NCI-H460 (cell line): ENCODE results near the gene ADH5. TPM values are rescaled to one million over a fixed set of nuclear protein-coding genes. Genes with fewer than 3 reads are reported as not detected.
"Not testable (repeated sequence)": the region's sequence is repeated elsewhere in the genome, so short reads cannot be mapped to it uniquely, and the experiment has no call there.

Source experiments
- DNase-seq: peaks from one replicate; pipeline ENCODE4 v3.0.0-alpha.2; 2016; ENCODE audit warnings: low read depth; ENCODE audit errors: extremely low read depth
- polyA plus RNA-seq: library from polyadenylated mRNA; depleted of rRNA; stranded (reverse); fragments of >200 nt; gene quantifications from 2 replicates; pipeline ENCODE4 v1.2.3, GENCODE V29; 2014; cell fraction: nucleus; rRNA removed
- total RNA-seq: library from RNA; depleted of rRNA; stranded (reverse); fragments of >200 nt; shearing (Covaris generic); gene quantifications from 2 replicates; pipeline ENCODE4 v1.2.3, GENCODE V29; 2014; rRNA removed

The ADH5 gene
- total RNA-seq: 92.4 and 92.9 TPM in 2 replicates
- 80.1 and 107 TPM in 2 replicates for polyA plus RNA-seq

DNA sequence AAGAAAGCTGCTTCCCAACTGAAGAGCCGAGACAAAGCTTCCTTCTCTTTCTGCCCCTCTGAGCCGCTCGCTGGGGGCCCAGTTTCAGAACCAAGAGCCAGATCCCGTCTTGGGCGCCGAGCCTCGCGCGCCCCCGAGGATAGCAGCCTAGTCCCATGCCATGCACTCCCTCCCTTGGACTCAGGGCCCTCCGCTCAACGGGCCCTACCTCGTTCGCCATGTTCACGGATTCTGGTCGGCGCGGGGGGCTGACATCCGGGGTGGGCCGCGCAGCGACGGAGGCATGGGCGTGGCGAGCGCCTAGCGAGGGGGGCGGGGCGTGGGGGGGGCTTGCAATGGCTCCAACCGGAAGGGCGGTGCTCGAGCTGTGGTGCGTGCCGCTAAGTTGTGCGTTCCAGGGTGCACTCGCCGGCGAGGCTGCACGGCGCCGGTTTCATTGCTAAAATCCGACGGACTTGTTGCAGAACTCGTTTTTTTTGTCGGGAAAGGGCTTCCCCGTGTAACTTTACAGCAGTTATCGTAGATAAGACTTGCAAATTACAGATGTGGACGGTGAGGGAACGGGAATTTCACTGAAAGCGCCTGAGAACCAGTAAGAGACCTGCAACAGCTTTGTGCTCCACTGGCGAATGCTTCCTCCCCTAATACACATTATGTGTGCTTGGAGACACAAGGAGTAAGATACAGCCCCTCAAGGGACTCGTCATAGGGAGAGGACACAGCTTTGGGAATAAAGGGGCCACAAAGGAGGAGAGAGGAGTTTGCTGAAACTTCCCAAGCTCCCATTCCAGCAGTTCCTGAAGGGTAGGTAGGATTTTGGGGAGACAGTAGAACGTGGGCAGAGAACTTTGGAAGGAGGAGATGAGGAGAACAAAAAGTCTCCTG is at the start of gene ADH5:
TSS of gene ADH5 (minus strand) at position 308 of the 885 bp plus-strand sequence. CDS start at position 220, 88 bp downstream.
- peak; percentile 67 for DNase-seq

DNA sequence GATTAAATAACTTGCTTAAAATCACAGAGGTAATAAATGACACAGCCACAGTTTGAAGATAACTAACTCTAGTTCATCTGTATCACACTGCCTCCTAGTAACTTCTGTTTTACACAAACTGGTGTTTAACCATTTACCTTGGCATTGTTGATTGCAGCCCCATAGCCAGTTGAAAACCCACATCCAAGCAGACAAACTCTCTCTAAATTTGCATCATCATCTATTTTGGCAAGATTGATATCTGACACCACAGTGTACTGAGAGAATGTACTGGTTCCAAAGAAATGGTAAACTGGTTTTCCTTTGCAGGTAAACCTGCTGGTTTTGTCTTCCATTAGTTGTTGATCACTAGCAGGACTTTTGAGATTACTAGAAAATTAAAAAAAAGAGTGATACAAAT is 47.7 kb upstream of the ADH5 start:
- no peak for DNase-seq

DNA sequence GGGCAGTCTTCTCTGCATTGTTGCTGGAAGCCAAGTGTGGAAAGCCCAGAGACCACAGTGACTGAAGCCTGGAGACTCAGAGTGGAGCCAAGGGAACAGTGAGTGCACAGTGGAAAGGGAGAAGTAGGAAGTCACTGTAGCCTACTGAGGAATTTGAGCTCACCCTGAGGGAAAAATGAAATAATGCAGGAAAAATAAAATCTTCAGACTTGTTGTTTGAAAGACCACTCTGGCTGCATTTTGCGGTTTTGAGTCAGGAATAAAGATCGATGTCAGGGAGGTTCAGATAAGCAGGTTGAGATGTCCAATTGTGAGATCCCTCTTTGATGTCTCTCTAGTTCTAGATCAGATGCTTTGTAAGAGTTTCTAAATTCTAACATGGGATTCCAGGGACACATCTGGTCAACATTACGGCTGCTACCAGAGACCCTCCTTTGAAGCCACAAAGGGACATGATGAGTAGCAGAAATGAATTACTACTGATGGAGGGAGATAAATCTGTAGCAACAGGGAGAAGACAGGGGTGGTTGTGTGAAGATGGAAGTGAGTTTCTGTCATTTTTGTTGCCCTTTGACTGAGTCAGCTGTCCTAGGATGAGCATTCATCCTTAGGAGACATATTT is 47.1 kb upstream of the ADH5 start:
- no peak for DNase-seq

DNA sequence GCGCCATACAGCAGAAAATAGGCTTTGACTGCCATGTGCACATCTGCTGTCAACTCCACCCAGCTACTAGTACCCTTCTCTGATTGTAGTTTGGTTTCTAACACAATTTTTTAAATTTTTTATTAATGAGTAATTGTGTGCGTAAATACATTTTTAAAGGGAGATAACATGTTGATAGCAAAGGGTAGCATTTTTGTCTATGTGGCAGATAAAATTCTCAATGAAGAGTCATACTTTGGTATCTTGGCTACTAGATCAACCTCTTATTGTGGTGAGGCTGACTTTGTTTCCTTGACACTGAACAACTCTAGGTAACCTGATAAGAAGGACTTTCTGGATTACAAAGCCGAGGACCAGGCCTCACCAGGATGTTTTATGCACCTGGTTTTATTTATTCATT is 46.0 kb upstream of the ADH5 start:
- DNase-seq: no peak

DNA sequence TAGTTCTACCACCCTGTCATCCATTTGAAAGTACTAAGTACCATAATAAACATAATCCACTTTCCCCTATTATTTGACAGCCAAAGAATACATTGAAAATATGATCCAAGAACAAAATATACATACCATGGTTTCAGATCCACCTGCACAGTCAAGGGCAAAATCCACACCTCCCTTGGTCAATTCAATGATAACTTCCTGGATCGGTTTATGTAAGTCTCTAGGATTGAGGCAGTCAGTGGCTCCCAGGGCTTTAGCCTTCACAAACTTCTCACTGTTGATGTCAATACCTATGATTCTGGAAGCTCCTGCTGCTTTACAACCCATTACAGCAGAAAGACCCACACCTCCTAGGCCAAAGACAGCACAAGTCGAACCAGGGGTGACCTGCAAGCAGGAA is 42.8 kb upstream of the ADH5 start:
- DNase-seq: no peak

DNA sequence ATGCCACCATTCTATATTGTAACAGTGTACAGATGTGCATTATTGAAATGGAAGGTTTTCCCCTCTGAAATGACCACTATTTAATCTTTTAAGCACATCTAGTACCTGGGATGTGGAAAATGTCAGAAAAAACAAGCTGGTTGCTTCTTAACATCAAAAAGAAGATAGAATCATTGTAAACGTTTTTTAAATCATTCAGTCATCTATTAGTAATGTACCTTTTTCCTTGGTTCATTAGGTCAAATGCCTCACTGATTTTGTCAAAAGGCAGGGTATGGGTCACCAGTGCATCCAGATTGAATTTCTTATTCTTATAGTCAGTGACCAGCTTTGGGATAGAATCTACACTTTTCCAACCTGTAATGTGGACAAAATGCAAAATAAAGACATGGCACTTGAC is 37.8 kb upstream of the ADH5 start:
- no peak for DNase-seq

DNA sequence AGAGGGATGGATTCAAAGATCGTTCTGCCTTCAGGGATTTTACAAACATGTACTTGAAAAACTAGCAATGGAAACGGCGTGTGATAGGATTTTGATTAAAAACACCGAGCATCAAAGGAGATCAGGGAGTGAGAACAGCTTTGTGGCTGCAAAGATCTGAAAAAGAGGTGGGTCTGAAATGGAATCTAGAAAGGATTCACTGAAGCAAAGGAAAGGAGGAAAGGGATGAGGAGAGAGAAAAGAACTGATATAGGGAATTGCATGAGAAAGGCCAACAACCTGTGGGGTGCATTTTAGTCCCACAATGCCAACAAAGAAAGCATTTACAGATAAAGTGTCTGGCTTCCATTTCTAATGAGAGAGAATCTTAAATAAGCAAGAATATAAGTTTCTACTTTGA is 32.4 kb upstream of the ADH5 start:
- DNase-seq: no peak

DNA sequence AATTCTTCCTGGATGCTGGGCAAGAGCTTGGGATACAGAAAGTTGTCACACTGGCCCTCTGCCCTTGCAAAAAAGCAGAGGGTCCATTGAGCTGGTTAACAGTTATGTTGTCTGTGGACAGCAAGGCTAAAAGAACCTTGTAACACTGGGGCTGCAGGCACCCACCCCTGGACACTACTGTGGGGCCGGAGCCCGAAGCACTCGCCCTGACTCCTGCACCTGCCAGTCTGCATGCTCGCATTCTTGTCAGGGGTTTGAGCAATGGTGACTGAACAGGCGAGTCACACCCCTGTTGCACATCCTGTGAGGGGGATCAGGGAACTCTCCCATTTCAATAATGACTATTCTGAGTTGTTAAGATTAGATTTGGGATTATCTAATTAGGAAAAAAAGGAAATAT is 31.9 kb upstream of the ADH5 start:
- DNase-seq: no peak

DNA sequence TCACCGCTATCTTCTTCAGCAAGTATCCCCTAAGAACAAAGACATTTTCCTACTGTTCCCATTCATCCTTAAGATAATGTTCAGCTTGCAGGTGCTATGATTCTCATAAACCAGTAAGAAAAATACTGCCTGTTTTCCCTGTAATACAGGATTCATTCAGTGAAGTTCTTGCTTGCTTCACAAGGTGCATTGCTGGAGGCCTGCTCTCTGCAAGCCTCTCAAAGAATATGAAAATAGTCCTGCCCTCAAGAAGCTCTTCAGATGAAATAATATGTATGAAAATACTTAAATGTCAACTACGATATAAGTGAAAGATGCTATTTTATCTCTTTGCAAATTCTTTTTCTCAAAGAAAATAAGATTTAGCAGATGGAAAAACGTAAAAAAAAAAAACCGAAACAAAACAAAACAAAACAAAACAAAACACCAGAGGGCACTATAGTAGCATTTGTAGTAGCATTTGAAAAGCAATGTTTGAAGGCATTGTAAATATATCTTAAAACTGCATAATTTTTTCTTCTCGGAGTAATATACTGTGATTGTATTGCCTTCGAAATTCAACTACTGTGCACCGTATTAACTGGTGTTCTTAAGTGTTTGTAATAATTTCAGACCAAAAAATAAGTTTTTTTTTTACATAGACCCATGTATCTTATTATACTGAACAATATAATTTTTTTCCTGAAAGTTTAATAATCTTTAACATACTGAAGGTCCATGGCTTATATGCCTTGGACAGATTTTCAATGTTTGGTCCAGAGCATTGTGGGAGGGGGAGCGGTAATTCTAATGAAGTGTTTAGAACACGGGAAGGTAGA is 29.5 kb upstream of the ADH5 start:
- no peak for DNase-seq

DNA sequence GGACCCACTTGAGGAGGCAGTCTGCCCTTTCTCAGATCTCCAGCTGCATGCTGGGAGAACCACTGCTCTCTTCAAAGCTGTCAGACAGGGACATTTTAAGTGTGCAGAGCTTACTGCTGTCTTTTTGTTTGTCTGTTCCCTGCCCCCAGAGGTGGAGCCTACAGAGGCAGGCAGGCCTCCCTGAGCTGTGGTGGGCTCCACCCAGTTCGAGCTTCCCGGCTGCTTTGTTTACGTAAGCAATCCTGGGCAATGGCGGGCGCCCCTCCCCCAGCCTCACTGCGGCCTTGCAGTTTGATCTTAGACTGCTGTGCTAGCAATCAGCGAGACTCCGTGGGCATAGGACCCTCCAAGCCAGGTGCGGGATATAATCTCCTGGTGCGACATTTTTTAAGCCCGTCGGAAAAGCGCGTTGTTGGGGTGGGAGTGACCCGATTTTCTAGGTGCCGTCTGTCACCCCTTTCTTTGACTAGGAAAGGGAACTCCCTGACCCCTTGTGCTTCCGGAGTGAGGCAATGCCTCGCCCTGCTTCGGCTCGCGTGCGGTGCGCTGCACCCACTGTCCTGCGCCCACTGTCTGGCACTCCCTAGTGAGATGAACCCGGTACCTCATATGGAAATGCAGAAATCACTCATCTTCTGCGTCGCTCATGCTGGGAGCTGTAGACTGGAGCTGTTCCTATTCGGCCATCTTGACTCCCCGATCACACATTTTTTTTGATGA is 28.7 kb upstream of the ADH5 start:
- not testable (repeated sequence) for DNase-seq

DNA sequence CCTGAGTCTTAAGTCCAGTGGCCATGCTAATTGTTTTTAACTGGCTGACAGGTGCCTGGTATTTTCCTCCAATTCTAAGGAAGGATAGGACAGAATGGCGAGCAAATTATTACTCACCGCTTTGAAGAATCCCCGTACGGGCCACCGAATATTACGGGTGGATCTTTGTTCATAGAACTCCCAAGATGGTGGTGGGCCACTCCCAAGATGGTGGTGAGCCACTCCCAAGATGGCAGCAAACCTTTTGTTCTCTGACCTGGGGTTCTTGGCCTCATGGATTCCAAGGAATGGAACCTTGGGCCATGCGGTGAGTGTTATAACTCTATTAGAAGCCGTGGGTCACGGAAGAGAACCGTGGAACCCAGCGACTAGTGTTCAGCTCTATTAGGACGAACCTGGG is 20.7 kb upstream of the ADH5 start:
- DNase-seq: not testable (repeated sequence)

DNA sequence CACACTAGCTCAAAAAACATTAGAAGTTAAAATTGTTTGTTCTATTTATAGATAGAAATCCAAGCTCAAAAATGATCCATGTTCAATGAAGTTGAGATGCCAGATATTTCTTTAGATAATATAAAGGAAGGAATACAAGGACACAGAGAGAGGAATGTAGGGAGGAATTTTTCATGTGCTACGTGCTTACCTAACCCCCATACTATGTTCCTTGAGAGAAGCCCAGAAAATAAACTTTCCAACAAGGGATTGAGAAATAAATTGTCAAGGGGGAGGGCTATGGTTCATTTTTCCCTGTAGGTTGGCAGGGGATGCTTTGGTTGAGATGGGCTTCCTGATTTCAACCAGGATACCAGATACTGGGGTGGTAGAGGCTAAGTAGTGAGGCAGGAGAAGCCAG is 15.6 kb upstream of the ADH5 start:
- DNase-seq: no peak

DNA sequence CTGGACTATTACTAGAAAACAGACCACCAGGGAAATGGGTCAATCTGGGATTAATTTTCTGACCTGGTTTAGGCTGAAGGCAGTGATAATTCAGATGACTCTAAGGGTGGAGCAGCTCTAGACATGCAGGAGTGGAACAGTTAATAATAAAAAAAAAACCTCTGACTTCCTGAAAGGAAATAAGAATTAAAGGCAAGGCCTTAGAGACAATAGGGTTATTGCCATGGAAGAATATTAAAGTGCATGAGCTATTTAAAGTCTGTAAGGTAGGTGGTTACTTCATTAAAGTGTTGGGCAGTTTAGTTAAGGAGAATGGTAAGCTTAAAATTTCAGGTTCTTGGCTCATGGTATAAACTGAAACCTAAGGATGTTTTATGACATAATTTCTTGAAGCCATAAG is 14.6 kb upstream of the ADH5 start:
- no peak for DNase-seq

DNA sequence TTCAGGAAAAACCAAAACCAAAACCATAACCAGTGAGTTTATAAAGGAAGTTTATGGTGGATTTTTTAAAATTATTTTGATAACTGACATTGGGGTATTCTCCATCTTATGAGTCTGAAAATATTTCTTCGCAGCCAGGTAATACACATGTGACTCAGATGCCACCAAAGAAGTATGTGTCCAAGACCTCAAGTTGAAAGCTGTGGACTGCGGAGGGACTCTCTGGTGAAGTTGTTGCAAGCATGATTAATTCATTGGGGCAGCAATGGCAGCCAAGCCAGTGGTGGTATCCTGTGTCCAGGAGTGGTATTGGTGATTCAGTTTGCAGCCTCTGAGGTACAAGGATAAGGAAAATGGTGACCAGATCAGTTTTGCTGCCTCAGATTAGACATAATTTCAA is 14.0 kb upstream of the ADH5 start:
- DNase-seq: no peak

DNA sequence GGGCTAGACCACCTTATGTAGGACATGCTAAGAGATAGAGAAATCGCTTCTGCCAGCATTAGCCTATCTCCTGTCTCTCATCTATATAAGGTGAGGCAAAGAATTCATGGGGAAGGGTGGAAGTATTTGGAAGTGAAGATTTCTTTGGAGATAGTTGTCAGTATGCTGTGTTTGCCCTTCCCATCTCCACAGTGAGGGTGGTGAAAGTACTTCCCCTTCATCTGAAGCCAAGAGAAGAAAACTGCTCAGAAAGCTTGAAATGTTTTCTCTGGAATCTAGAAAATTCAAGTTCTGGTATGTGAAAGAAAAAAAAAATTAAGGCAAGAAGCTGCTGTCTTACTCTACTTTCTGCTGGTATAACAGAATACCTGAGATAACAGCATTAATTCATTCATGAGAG is 12.3 kb upstream of the ADH5 start:
- DNase-seq: no peak

DNA sequence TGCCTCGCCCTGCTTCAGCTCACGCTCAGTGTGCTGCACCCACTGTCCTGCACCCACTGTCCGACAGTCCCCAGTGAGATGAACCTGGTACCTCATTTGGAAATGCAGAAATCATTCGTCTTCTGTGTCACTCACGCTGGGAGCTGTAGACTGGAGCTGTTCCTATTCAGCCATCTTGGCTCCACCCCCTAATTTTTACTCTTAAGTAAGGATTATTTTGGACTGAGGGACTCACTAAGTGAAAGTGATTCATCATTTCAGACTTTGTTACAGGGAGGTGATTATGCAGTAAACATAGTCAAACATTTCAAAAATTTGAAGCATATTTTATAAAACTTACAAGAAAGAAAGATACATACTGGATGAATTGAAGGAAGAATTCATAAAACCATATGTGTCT is 11.2 kb upstream of the ADH5 start:
- DNase-seq: not testable (repeated sequence)

DNA sequence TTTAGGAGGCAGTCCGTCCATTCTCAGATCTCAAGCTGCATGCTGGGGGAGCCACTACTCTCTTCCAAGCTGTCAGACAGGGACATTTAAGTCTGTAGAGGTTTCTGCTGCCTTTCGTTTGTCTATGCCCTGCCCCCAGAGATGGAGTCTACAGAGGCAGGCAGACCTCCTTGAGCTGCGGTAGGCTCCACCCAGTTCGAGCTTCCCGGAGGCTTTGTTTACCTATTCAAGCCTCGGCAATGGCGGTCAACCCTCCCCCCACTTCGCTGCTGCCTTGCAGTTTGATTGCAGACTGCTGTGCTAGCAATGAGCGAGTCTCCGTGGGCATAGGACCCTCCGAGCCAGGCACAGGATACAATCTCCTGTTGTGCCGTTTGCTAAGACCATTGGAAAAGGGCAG is 10.7 kb upstream of the ADH5 start:
- no peak for DNase-seq

DNA sequence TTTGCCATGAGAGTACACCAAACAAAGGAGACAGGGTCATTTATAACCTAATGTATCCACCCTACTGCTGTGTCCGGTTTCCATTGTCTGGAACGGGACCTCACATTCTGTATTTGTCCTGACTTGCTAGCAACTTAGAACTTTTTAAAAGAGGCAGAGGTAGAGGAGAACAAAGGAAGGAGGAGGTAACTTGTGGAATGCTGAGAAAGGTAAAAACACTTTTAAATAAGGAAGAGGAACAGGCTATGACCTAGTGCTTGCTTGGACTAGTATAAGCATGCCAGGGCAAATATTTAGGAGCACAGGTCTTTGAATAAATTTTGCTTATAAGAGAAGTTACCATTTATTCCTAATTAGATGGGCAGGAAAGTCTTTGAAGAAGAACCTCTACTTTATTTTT is 3.3 kb upstream of the ADH5 start:
- not testable (repeated sequence) for DNase-seq

DNA sequence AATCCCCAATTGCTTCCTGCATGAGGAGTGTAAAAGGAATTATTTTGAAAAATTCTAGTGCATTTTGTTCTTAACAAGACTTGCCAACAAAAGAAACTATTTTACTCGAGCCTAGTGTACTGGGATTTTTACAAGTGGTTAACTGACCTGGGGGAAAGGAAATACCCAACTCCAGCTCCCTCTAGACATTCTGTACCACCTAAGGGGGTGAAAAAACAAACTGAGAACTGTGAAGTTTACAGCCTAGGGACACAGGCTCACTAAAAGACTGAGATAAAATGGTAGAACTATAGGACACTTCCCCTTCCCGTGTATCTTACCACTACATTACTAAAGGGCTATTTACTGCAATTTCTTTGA is 2.6 kb upstream of the ADH5 start:
- DNase-seq: no peak

DNA sequence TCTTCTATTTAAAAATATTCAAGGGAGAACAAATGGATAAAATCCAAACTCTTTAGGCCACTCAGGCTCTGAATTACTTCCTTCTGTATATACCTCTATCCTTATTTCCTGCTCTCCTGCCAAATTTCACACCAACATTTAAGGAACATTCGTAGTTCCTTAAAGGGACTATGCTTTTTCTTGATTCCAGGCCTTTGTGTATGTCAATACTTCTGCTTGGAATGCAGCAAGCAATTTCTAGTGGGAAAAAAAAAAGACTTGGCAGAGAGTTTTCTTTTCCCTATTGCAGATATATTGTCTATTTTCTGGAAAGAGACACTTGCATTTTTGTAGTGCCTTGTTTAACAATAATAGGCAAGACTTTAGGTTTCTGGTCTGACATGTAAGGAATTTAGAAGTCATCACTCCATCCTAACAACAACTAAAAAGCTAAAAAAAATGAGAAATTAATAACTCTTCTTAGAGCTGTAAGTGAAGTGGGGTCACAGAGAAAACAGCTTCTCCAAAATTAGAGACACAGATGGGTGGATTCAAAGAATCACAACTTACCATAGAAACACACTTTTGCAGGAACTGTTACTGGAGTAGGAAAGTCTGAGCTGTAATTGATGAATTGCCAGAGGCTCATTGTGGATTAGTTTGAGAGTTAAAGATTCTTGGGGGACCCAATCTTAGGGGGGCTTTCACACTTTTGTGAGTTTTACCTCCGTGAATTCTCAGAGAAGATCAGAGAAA is 2.1 kb upstream of the ADH5 start:
- no peak for DNase-seq
